Brain microvascular endothelial cell (primary cell): ENCODE measurements around the gene GNB5.

Experiments used
- DNase-seq: peaks from one replicate; pipeline ENCODE4 v3.0.0-alpha.2; 2020
- H3K27ac ChIP-seq: fragments of 250-450 bp; sonication (Bioruptor Pico); 2 replicates; pipeline ENCODE4 v1.5.1; 2020; ENCODE audit warnings: mild to moderate bottlenecking, moderate library complexity
- H3K27me3 ChIP-seq: fragments of 250-450 bp; sonication (Bioruptor Pico); replicated peaks from 2 replicates; pipeline ENCODE4 v1.5.1; 2020; ENCODE audit warnings: mild to moderate bottlenecking
- H3K36me3 ChIP-seq: fragments of 250-450 bp; sonication (Bioruptor Pico); replicated peaks from 2 replicates; pipeline ENCODE4 v1.5.1; 2020; ENCODE audit warnings: mild to moderate bottlenecking
- H3K4me3 ChIP-seq: 2 replicates; pipeline ENCODE4 v1.5.1; 2011; ENCODE audit warnings: low read depth, mild to moderate bottlenecking, control low read depth, low read length, moderate library complexity
- CTCF ChIP-seq: IDR thresholded peaks from 2 replicates; pipeline ENCODE4 v1.5.1; 2011; ENCODE audit warnings: low read depth, mild to moderate bottlenecking, moderate library complexity, low read length, control low read depth, inconsistent platforms; ENCODE audit errors: missing control alignments
- in situ Hi-C: cut with HindIII; loops from 2 replicates; pipeline ENCODE4 v1.10.0; 2017; ENCODE audit warnings: low sequenced_read_pairs, low pct_ligation_motif_present

GNB5 gene

GRCh38 chr15:52139599-52140462 lies 51.4 kb downstream of the GNB5 start:
- H3K27ac ChIP-seq, result no peak overlapping the region

GRCh38 chr15:52137432-52138357 lies 53.5 kb downstream of the GNB5 start:
- no peak for DNase-seq
- in situ Hi-C loops, result no loop called here
- Histone ChIP-seq H3K36me3 (no peaks in the 10 kb centered on the region), H3K4me3 (no peak overlapping the region), H3K27me3 (no peaks in the 10 kb centered on the region), H3K27ac (no peak overlapping the region)
- no peak for TF ChIP-seq CTCF

More at GRCh38 chr15:52139599-52140462, 51.4 kb downstream of the GNB5 start:
- no peak overlapping the region for H3K4me3 ChIP-seq
- in situ Hi-C loops, result no loop called here
- TF ChIP-seq CTCF, result peak; percentile 90
- peak; percentile 70 for DNase-seq
- H3K27me3 ChIP-seq, result no peaks in the 10 kb centered on the region
- H3K36me3 ChIP-seq, result no peaks in the 10 kb centered on the region

- no peak for DNase-seq
- no peak for TF ChIP-seq CTCF
- H3K27me3 ChIP-seq, result no peaks in the 10 kb centered on the region
- no peak overlapping the region for H3K4me3 ChIP-seq
- no peak overlapping the region for H3K27ac ChIP-seq
- H3K36me3 ChIP-seq, result no peaks in the 10 kb centered on the region
- in situ Hi-C loops, result no loop called here
Measured at GRCh38 chr15:52136442-52136980, 54.7 kb downstream of the GNB5 start.

- in situ Hi-C loops, result no loop called here
- Histone ChIP-seq H3K27ac (no peak overlapping the region), H3K4me3 (no peak overlapping the region), H3K36me3 (no peaks in the 10 kb centered on the region), H3K27me3 (no peaks in the 10 kb centered on the region)
- no peak for DNase-seq
- TF ChIP-seq CTCF, result no peak
Measured at GRCh38 chr15:52134502-52135144, 56.6 kb downstream of the GNB5 start.

GRCh38 chr15:52133510-52134220 lies 57.5 kb downstream of the GNB5 start:
- no peak for TF ChIP-seq CTCF
- Histone ChIP-seq H3K36me3 (no peaks in the 10 kb centered on the region), H3K27me3 (no peaks in the 10 kb centered on the region), H3K4me3 (no peak overlapping the region), H3K27ac (no peak overlapping the region)
- in situ Hi-C loops, result no loop called here
- DNase-seq, result no peak
